Gastroesophageal sphincter (tissue), 3 donors: ENCODE results near the gene XIST.

Experiments used
- EP300 ChIP-seq: sonication (generic); formaldehyde crosslinking; IDR thresholded peaks from one replicate; pipeline ENCODE4 v1.6.1; 2017; ENCODE audit warnings: antibody characterized with exemption, mild to moderate bottlenecking
- POLR2A ChIP-seq, 2 donors: fragments of 450-650 bp; IDR thresholded peaks; one replicate each; pipeline ENCODE4 v1.6.1; 2017; ENCODE audit warnings: antibody characterized with exemption in 2 of 2, mild to moderate bottlenecking in 2 of 2, moderate library complexity in 1 of 2
- POLR2AphosphoS5 ChIP-seq: sonication (generic); formaldehyde crosslinking; IDR thresholded peaks from one replicate; pipeline ENCODE4 v1.6.1; 2017; ENCODE audit warnings: antibody characterized with exemption
- TF ChIP-seq, protein P1 (sequence below), 4 experiments: fragments of 200-600 bp in 2 of 4; fragments of 450-650 bp in 2 of 4; sonication (generic) in 1 of 4; IDR thresholded peaks; one replicate each; pipeline ENCODE4 v1.5.1; 2017 to 2019; ENCODE audit warnings: antibody characterized with exemption in 4 of 4, mild to moderate bottlenecking in 2 of 4, moderate library complexity in 2 of 4

DNA sequence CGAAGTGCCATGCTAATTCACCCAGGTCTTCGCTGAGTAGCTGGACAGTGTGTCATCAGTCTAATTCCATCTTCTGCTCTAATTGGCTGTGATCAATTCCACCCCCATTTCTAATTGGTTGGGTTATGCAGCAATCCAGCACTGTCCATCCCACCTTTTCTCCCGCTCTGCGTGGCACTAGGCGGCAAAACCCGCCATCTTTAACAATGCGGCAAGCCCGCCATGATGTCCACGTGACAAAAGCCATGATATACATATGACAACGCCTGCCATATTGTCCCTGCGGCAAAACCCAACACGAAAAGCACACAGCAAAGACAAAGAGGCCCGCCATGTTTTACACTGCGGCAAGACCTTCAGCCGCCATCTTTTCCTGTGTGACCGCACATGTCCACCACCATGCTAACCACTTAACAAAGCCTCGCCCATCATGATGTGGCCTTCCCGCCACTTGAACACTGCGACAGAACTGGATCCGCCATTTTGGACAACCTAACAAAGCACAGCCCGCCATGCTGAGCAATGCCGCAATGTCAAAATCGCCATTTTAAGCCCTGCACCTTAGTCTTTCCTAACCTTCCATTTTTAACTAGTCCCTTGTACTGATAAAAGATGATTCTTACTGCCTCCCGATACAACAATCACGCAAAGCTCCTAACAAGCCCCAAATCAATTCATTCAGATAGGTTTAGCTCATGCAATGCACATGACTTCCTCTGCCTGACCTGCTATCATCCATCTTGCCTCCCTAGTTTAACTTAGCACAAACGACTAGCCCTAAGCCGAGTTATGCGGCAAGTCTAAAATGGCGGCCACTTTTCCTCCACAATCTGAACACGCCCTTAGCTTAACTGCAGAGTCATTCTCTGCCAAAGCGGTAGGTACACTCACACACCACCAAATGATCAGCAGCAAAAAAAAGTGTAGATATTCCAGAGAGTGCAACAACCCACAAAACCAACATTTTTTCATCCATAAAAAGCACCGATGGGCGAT, 1.2 kb downstream of the XIST start:
- TF ChIP-seq POLR2A (IDR thresholded peaks at IDR 0.05) (no peak), EP300 (no peak), POLR2AphosphoS5 (no peak)
- TF ChIP-seq, protein P1, sequence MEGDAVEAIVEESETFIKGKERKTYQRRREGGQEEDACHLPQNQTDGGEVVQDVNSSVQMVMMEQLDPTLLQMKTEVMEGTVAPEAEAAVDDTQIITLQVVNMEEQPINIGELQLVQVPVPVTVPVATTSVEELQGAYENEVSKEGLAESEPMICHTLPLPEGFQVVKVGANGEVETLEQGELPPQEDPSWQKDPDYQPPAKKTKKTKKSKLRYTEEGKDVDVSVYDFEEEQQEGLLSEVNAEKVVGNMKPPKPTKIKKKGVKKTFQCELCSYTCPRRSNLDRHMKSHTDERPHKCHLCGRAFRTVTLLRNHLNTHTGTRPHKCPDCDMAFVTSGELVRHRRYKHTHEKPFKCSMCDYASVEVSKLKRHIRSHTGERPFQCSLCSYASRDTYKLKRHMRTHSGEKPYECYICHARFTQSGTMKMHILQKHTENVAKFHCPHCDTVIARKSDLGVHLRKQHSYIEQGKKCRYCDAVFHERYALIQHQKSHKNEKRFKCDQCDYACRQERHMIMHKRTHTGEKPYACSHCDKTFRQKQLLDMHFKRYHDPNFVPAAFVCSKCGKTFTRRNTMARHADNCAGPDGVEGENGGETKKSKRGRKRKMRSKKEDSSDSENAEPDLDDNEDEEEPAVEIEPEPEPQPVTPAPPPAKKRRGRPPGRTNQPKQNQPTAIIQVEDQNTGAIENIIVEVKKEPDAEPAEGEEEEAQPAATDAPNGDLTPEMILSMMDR (IDR thresholded peaks at IDR 0.05): no peak
